HepG2 (cell line): ENCODE data around the gene ABCB10. TPM values are rescaled to one million over a fixed set of nuclear protein-coding genes. Genes with fewer than 3 reads are reported as not detected.
A peak's percentile ranks its signal among the peaks of the same experiment; 100 is the strongest.

ENCODE experiments used
- ATAC-seq: fragments of 200-7000 bp; cut with Tn5 transposase; 3 replicates; pipeline ENCODE4 v1.9.1; 2020; ENCODE audit warnings: mild to moderate bottlenecking, moderate library complexity
- BruUV-seq: library from RNA; stranded (reverse); fragments of 400-500 nt; replicated peaks from 2 replicates; lab custom pipeline; 2021; lab: Mats Ljungman, UMichigan
- CTCF ChIA-PET: fragments of 300-600 bp; formaldehyde crosslinking; extraction: SDS; loops from one replicate; lab custom pipeline; 2021; ENCODE audit warnings: low total read pairs, inconsistent platforms, low intra/inter-chr PET ratio; lab: Yijun Ruan, JAX
- POLR2A ChIA-PET: fragments of 350-600 bp; sonication (Branson Sonifier 250); formaldehyde crosslinking; loops from one replicate; lab custom pipeline; 2020; ENCODE audit warnings: antibody characterized with exemption, inconsistent platforms; lab: Yijun Ruan, JAX
- DNase-seq: peaks from one replicate; pipeline ENCODE4 v3.0.0-alpha.2; 2015; ENCODE audit warnings: low spot score
- FAIRE-seq: peaks from 3 replicates; lab custom pipeline; 2011; peaks lifted over from hg19 to GRCh38; lab: Jason Lieb, UNC
- H2AFZ ChIP-seq: one replicate; pipeline ENCODE4 v1.6.1; 2011; ENCODE audit warnings: low read length, inconsistent platforms
- H3K27ac ChIP-seq: fragments of 300-600 bp; 3 replicates; pipeline ENCODE4 v1.8.0; 2011; ENCODE audit warnings: mixed run types, mild to moderate bottlenecking, mixed read lengths, low read length, inconsistent platforms; ENCODE audit not compliant: insufficient read depth; ENCODE audit errors: extremely low read length
- H3K27me3 ChIP-seq, 2 experiments: fragments of 200-600 bp in 1 of 2; 2 replicates in 1 of 2; 3 replicates in 1 of 2; pipeline versions ENCODE4 v1.6.0 to v1.8.0; 2011; ENCODE audit warnings: low read length in 2 of 2, mild to moderate bottlenecking in 2 of 2, moderate library complexity in 2 of 2, inconsistent platforms in 1 of 2; ENCODE audit not compliant: insufficient read depth in 2 of 2, control insufficient read depth in 1 of 2
- H3K36me3 ChIP-seq, 2 experiments: fragments of 200-600 bp in 1 of 2; replicated peaks in 1 of 2; 2 replicates in 1 of 2; 3 replicates in 1 of 2; pipeline versions ENCODE4 v1.5.1 to v1.8.0; 2011; ENCODE audit warnings: low read length in 2 of 2, inconsistent platforms in 1 of 2; ENCODE audit not compliant: insufficient read depth in 2 of 2, control insufficient read depth in 1 of 2
- H3K4me1 ChIP-seq: 2 replicates; pipeline ENCODE4 v1.5.1; 2012; ENCODE audit warnings: low read length, inconsistent platforms; ENCODE audit not compliant: insufficient read depth
- H3K4me2 ChIP-seq: 2 replicates; pipeline ENCODE4 v1.6.0; 2011; ENCODE audit warnings: low read depth, low read length, inconsistent platforms
- H3K4me3 ChIP-seq, 3 experiments: fragments of 200-600 bp in 1 of 3; sonication (generic), shearing (Covaris generic) in 1 of 3; replicated peaks in 1 of 3; 2 replicates each; pipeline ENCODE4 v1.5.1; 2011 to 2016; ENCODE audit warnings: low read length in 3 of 3, inconsistent platforms in 2 of 3, low read depth in 2 of 3, mild to moderate bottlenecking in 2 of 3, control low read depth in 1 of 3, mixed read lengths in 1 of 3; ENCODE audit not compliant: insufficient read depth in 1 of 3
- H3K79me2 ChIP-seq: one replicate; pipeline ENCODE4 v1.6.1; 2011; ENCODE audit warnings: low read length, inconsistent platforms; ENCODE audit not compliant: insufficient read depth
- H3K9ac ChIP-seq: 2 replicates; pipeline ENCODE4 v1.6.0; 2011; ENCODE audit warnings: mild to moderate bottlenecking, low read depth, low read length, inconsistent platforms; ENCODE audit not compliant: insufficient read depth
- H3K9me3 ChIP-seq: 2 replicates; pipeline ENCODE4 v1.5.1; 2012; ENCODE audit warnings: mild to moderate bottlenecking, low read length
- H4K20me1 ChIP-seq: 2 replicates; pipeline ENCODE4 v1.6.0; 2011; ENCODE audit warnings: inconsistent platforms, mild to moderate bottlenecking, low read length, moderate library complexity; ENCODE audit not compliant: insufficient read depth
- ATF7 ChIP-seq, 2 experiments: fragments of 450-650 bp in 1 of 2; sonication (generic) in 1 of 2; formaldehyde crosslinking in 1 of 2; IDR thresholded peaks; 2 replicates each; pipeline versions ENCODE4 v1.4.0 to v1.6.1; 2016 to 2020; ENCODE audit warnings: antibody characterized with exemption in 1 of 2, mild to moderate bottlenecking in 1 of 2, missing genetic modification reagents in 1 of 2
- CEBPG ChIP-seq: IDR thresholded peaks from 2 replicates; pipeline ENCODE4 v1.6.1; 2016
- CENPX ChIP-seq: sonication (generic); formaldehyde crosslinking; IDR thresholded peaks from 2 replicates; pipeline ENCODE4 v1.9.0; 2021; ENCODE audit warnings: mild to moderate bottlenecking, missing genetic modification reagents, moderate library complexity
- TOE1 ChIP-seq: sonication (generic); formaldehyde crosslinking; IDR thresholded peaks from 2 replicates; pipeline ENCODE4 v1.4.0; 2020; ENCODE audit warnings: mild to moderate bottlenecking, missing genetic modification reagents
- WGBS: methylation state at CpG from one replicate; pipeline ENCODE4 v1.1.6; 2017; ENCODE audit warnings: low lambda C conversion rate; 5-methylcytosine and 5-hydroxymethylcytosine counted together
- in situ Hi-C: cut with HindIII; loops from 2 replicates; pipeline ENCODE4 v1.10.0; 2017; ENCODE audit warnings: low pct_unique_long_range_greater_than_20kb; ENCODE audit not compliant: extremely low pct_ligation_motif_present
- intact Hi-C: fragments of 100-400 bp; cut with micrococcal nuclease; formaldehyde crosslinking; loops from one replicate; pipeline ENCODE4 v1.10.0; 2022; ENCODE audit not compliant: unreplicated experiment
- polyA plus RNA-seq, 8 experiments: library from polyadenylated mRNA; depleted of rRNA in 3 of 8; stranded (reverse) in 7 of 8; unstranded in 1 of 8; fragments of >200 nt; fragmentation: Illumina TruSeq in 4 of 8; extraction: Trizol in 4 of 8; gene quantifications; 2 replicates each; pipeline versions ENCODE4 v1.2.1 to v1.2.3, GENCODE V29; 2011 to 2016; ENCODE audit warnings: low read depth in 4 of 8, missing spikeins in 1 of 8, mixed read lengths in 1 of 8; ENCODE audit not compliant: insufficient read depth in 1 of 8
- total RNA-seq, 5 experiments: library from RNA; depleted of rRNA; stranded (reverse); fragments of >200 nt; fragmentation: Illumina TruSeq; extraction: Trizol; gene quantifications; 2 replicates each; pipeline ENCODE4 v1.2.3, GENCODE V29; 2016; ENCODE audit warnings: low read depth in 1 of 5

The ABCB10 gene
- total and polyA plus RNA-seq, 2 of the 13 experiments (the other 11 are each of a cell fraction or from before 2014, with no cell fraction given): 11.2 to 28.9 TPM

GRCh38 chr1:229574679-229575442 is 16.4 kb upstream of the ABCB10 start:
- FAIRE-seq (no peak), ATAC-seq (no peak), DNase-seq (no peak)
- Histone ChIP-seq H3K9me3 (no peaks in the 10 kb centered on the region), H3K9ac (no peak overlapping the region), H3K27me3 (peaks cover 0 to 1% of the 10 kb centered on the region in 2 experiments; a peak in 1 of 5 replicates), H4K20me1 (no peaks in the 10 kb centered on the region), H3K79me2 (no peaks in the 10 kb centered on the region), H3K4me3 (no peak overlapping the region), H3K4me2 (no peak overlapping the region), H3K36me3 (no peaks in the 10 kb centered on the region), H3K27ac (no peak overlapping the region)
- CTCF ChIA-PET: no interaction called here
- in situ Hi-C loops (no loop called here), intact Hi-C loops (no loop called here)
- TF ChIP-seq TOE1 (CRISPR knock-in tag) (no peak), ATF7 (IDR thresholded peaks at IDR 0.05) (peak; percentile 85), ATF7 (CRISPR knock-in tag; IDR thresholded peaks at IDR 0.05) (no peak)
- TF ChIP-seq, all 625 proteins: peak for 1
- BruUV-seq: no TSS peak
- WGBS: 50% methylated on average over 6 of the region's 6 CpGs
- peaks cover 32% of the 10 kb centered on the region for H3K4me1 ChIP-seq
- POLR2A ChIA-PET: no interaction called here
- no peak overlapping the region for H2AFZ ChIP-seq

- H3K79me2 ChIP-seq: no peaks in the 10 kb centered on the region
- in situ Hi-C loops: no loop called here
- no peak overlapping the region for H3K27ac ChIP-seq
- BruUV-seq: no TSS peak
- H3K36me3 ChIP-seq: no peaks in the 10 kb centered on the region
- ChIA-PET CTCF (no interaction called here), POLR2A (no interaction called here)
- H3K27me3 ChIP-seq: 0 out of 5 replicates have a peak, but pooled peaks cover 0 to 1% of the 10 kb centered on the region in 2 experiments
- peaks cover 14% of the 10 kb centered on the region for H3K4me1 ChIP-seq
- intact Hi-C loops: no loop called here
- no peaks in the 10 kb centered on the region for H4K20me1 ChIP-seq
- no peak overlapping the region for H3K4me3 ChIP-seq
- H3K4me2 ChIP-seq: no peak overlapping the region
- no peak for TF ChIP-seq CENPX
- TF ChIP-seq CEBPG (CRISPR knock-in tag): peak; percentile 4; the same call in 1 of the 2 replicates
- 48% methylated on average over 2 of the region's 2 CpGs for WGBS
- no peak for FAIRE-seq
- peak; percentile 12 for DNase-seq
- H3K9me3 ChIP-seq: no peaks in the 10 kb centered on the region
- no peak overlapping the region for H3K9ac ChIP-seq
- no peak overlapping the region for H2AFZ ChIP-seq
- ATAC-seq: no peak
Observed at GRCh38 chr1:229572286-229572685, 13.8 kb upstream of the ABCB10 start.
